T-cell (primary cell): Measurements from ENCODE around the gene NRM. TPM values are rescaled to one million over a fixed set of nuclear protein-coding genes. Genes with fewer than 3 reads are reported as not detected.

Source experiments
- ATAC-seq, 4 experiments: fragments of 200-7000 bp in 3 of 4; fragments of 150-1000 bp in 1 of 4; cut with Tn5 transposase; replicated peaks in 1 of 4; 1 replicate in 3 of 4; 2 replicates in 1 of 4; pipeline ENCODE4 v1.10.0; 2021; ENCODE audit warnings: moderate library complexity in 3 of 4, mild to moderate bottlenecking in 2 of 4, moderate number of reproducible peaks in 1 of 4
- CTCF ChIA-PET, 2 donors: fragments of 300-600 bp; sonication (Branson Sonifier 250); formaldehyde crosslinking; loops; one replicate each; lab custom pipeline; 2022; ENCODE audit warnings: antibody characterized with exemption in 2 of 2; lab: Charles Lee
- POLR2A ChIA-PET, 2 donors: fragments of 300-600 bp; sonication (Branson Sonifier 250); formaldehyde crosslinking; loops; one replicate each; lab custom pipeline; 2022; ENCODE audit warnings: antibody characterized with exemption in 2 of 2; lab: Charles Lee
- DNase-seq, 35 experiments: peaks; one replicate each; pipeline versions ENCODE4 v3.0.0 to v3.0.0-alpha.2; 2013 to 2023
- H3K27ac ChIP-seq: one replicate; pipeline ENCODE4 v1.5.1; 2013; ENCODE audit warnings: low read length
- H3K27me3 ChIP-seq, 2 experiments: replicated peaks in 1 of 2; 1 replicate in 1 of 2; 2 replicates in 1 of 2; pipeline versions ENCODE4 v1.6.1 to v1.7.0; 2013; ENCODE audit warnings: low read length in 1 of 2, mixed read lengths in 1 of 2; ENCODE audit not compliant: control insufficient read depth in 2 of 2, insufficient read depth in 2 of 2; ENCODE audit errors: extremely low read depth in 1 of 2
- H3K36me3 ChIP-seq, 2 donors: 1 replicate in 1 of 2; 2 replicates in 1 of 2; pipeline versions ENCODE4 v1.6.1 to v1.7.0; 2013; ENCODE audit warnings: low read length in 1 of 2; ENCODE audit not compliant: control insufficient read depth in 2 of 2, insufficient read depth in 1 of 2; ENCODE audit errors: extremely low read depth in 1 of 2
- H3K4me1 ChIP-seq, 2 experiments: 1 replicate in 1 of 2; 2 replicates in 1 of 2; pipeline versions ENCODE4 v1.6.1 to v1.7.0; 2013; ENCODE audit warnings: low read length in 2 of 2, mixed read lengths in 1 of 2; ENCODE audit not compliant: insufficient read depth in 2 of 2, control insufficient read depth in 1 of 2; ENCODE audit errors: extremely low read depth in 1 of 2
- H3K4me3 ChIP-seq, 2 donors: 1 replicate in 1 of 2; 2 replicates in 1 of 2; pipeline versions ENCODE4 v1.5.1 to v1.7.0; 2013; ENCODE audit warnings: mild to moderate bottlenecking in 2 of 2, low read length in 1 of 2, moderate library complexity in 1 of 2; ENCODE audit not compliant: control insufficient read depth in 1 of 2; ENCODE audit errors: extremely low read depth in 1 of 2
- H3K9me3 ChIP-seq: 2 replicates; pipeline ENCODE4 v1.7.0; 2013
- H3K27ac Mint-ChIP-seq, 2 donors: one replicate each; pipeline ENCODE4 v1.8.0; 2020 to 2021; ENCODE audit warnings: mild to moderate bottlenecking in 2 of 2, mixed read lengths in 2 of 2
- H3K27me3 Mint-ChIP-seq, 2 donors: one replicate each; pipeline ENCODE4 v1.8.0; 2021 to 2022; ENCODE audit warnings: mixed read lengths in 2 of 2
- H3K36me3 Mint-ChIP-seq: one replicate; pipeline ENCODE4 v1.8.0; 2021; ENCODE audit warnings: mixed read lengths
- H3K4me1 Mint-ChIP-seq, 3 donors: one replicate each; pipeline ENCODE4 v1.8.0; 2020 to 2022; ENCODE audit warnings: mixed read lengths in 3 of 3, mild to moderate bottlenecking in 1 of 3
- H3K4me3 Mint-ChIP-seq, 3 donors: one replicate each; pipeline ENCODE4 v1.8.0; 2020 to 2022; ENCODE audit warnings: mild to moderate bottlenecking in 3 of 3, mixed read lengths in 3 of 3, moderate library complexity in 3 of 3
- H3K9me3 Mint-ChIP-seq, 3 donors: one replicate each; pipeline ENCODE4 v1.8.0; 2020 to 2022; ENCODE audit warnings: mixed read lengths in 3 of 3
- WGBS: methylation state at CpG from one replicate; pipeline ENCODE4 v1.1.5; 2013; ENCODE audit warnings: missing lambda C conversion rate; ENCODE audit not compliant: insufficient coverage; 5-methylcytosine and 5-hydroxymethylcytosine counted together
- total RNA-seq, 35 experiments: library from RNA in 6 of 35; stranded (reverse) in 6 of 35; fragments of 120-200 nt in 1 of 35; gene quantifications; one replicate each; pipeline versions ENCODE4 v1.2.1 to v1.2.4 and lab custom pipeline; 2013 to 2026

NRM gene
- total RNA-seq, 5 donors from 2014 or later (not counting 1 experiment from before 2014, with no cell fraction given) = 4.2 to 6.9 (median 5.5) TPM

DNA sequence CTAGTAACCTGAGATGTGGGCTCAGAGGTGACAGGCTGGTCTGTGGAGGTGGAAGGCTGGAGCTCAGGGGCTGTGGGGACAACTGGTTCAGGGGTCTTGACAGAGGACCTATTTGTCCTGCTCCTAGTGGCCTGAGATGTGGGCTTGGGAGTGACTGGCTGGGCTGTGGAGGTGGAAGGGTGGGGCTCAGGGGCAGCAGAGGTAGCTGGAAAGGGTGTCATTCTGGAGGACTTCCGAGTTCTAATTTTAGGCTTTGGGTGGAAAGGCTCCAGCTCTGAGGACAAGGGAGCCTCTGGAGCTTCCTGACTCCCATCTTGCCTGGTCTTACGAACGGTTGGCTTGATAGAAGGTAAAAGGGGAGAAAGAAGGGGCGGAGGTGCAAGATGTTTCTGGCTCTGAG, 14.8 kb upstream of the NRM start:
- WGBS = 100% methylated on average over 2 of the region's 4 CpGs
- peak overlapping the region in 1 of 2 donors; percentile 34 for H3K27ac Mint-ChIP-seq
- ATAC-seq = no peak
- H3K36me3 Mint-ChIP-seq = peaks cover 54% of the 10 kb centered on the region
- Histone ChIP-seq H3K9me3 (no peaks in the 10 kb centered on the region), H3K27ac (no peak overlapping the region), H3K4me3 (no peak overlapping the region), H3K27me3 (no peaks in the 10 kb centered on the region), H3K4me1 (no peaks in the 10 kb centered on the region), H3K36me3 (peaks cover 13 to 38% of the 10 kb centered on the region in 2 donors)
- ChIA-PET POLR2A (interaction anchor here in 1 of 2 donors (0.6 to 0.7 kb wide), 2 partner anchors 12 to 896 kb away, joined by 3 to 8 read pairs; no protein-coding TSS in a partner anchor), CTCF (interaction anchor here in 1 of 2 donors (0.6 kb wide), 1 partner anchor 25 kb away, joined by 4 read pairs; no protein-coding TSS in a partner anchor)
- H3K27me3 Mint-ChIP-seq = no peaks in the 10 kb centered on the region
- H3K4me1 Mint-ChIP-seq = peaks cover 0 to under 1% (median 0%) of the 10 kb centered on the region in 3 donors
- no peak for DNase-seq
- no peaks in the 10 kb centered on the region for H3K9me3 Mint-ChIP-seq
- H3K4me3 Mint-ChIP-seq = no peak overlapping the region

DNA sequence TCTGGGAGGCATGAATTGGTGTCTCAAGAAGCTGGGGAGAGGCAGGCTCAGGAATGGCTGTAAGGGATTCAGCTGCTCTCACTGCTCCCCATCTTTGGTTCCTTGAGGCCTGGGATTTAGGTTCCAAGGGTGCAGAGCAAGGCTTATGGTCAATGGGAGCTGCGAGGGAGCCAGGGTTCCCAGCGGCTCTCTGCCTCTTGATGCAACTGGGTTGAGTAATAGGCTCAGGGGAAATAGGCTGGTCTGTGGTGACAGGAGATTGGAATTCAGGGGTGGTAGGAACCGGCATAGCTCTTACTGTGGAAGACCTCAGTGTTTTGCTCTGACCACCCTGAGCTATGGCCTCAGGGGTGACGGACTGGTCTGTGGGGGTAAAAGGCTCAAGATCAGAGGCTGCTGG, 13.0 kb upstream of the NRM start:
- H3K27ac ChIP-seq = no peak overlapping the region
- no peaks in the 10 kb centered on the region for H3K4me1 ChIP-seq
- peaks cover 13 to 36% of the 10 kb centered on the region in 2 donors for H3K36me3 ChIP-seq
- no peaks in the 10 kb centered on the region for H3K4me1 Mint-ChIP-seq
- POLR2A ChIA-PET = no interaction called here
- H3K27me3 Mint-ChIP-seq = no peaks in the 10 kb centered on the region
- WGBS = 100% methylated on average over 4 of the region's 4 CpGs
- no peak overlapping the region for H3K27ac Mint-ChIP-seq
- H3K4me3 ChIP-seq = no peak overlapping the region
- no peaks in the 10 kb centered on the region for H3K9me3 Mint-ChIP-seq
- no peaks in the 10 kb centered on the region for H3K27me3 ChIP-seq
- no peaks in the 10 kb centered on the region for H3K9me3 ChIP-seq
- no peak for ATAC-seq
- CTCF ChIA-PET = interaction anchor here in 1 of 2 donors (0.6 kb wide), 1 partner anchor 30 kb away, joined by 3 read pairs; no protein-coding TSS in a partner anchor
- DNase-seq = no peak
- no peak overlapping the region for H3K4me3 Mint-ChIP-seq
- H3K36me3 Mint-ChIP-seq = peaks cover 58% of the 10 kb centered on the region

DNA sequence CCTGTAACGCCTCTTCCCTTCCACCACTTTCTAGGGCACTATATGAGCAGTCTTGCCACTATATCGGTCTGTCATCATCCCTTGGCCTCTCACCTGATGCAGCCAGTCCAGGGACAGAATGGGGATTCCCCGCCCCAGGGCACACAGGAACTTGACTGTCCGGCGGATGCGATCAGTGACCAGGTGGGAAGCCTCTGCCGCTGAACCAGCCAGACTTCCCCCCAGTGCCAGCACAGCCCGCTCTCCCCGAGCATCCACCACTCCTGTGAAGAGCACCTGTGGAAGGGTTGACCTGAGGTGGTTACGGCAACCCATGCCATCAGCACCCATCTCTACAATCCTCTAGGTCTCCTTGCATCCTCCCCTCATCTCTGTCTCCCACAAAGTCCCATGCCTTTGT, 12.2 kb upstream of the NRM start:
- WGBS = 96% methylated on average over 6 of the region's 10 CpGs
- Mint-ChIP-seq H3K4me1 (no peaks in the 10 kb centered on the region), H3K27me3 (no peaks in the 10 kb centered on the region), H3K4me3 (no peak overlapping the region), H3K36me3 (peaks cover 55% of the 10 kb centered on the region), H3K27ac (no peak overlapping the region), H3K9me3 (no peaks in the 10 kb centered on the region)
- DNase-seq = no peak
- ChIA-PET POLR2A (no interaction called here), CTCF (no interaction called here)
- no peak overlapping the region for H3K27ac ChIP-seq
- peaks cover 13 to 30% of the 10 kb centered on the region in 2 donors for H3K36me3 ChIP-seq
- no peaks in the 10 kb centered on the region for H3K9me3 ChIP-seq
- no peaks in the 10 kb centered on the region for H3K27me3 ChIP-seq
- H3K4me3 ChIP-seq = no peak overlapping the region
- no peaks in the 10 kb centered on the region for H3K4me1 ChIP-seq
- no peak for ATAC-seq

DNA sequence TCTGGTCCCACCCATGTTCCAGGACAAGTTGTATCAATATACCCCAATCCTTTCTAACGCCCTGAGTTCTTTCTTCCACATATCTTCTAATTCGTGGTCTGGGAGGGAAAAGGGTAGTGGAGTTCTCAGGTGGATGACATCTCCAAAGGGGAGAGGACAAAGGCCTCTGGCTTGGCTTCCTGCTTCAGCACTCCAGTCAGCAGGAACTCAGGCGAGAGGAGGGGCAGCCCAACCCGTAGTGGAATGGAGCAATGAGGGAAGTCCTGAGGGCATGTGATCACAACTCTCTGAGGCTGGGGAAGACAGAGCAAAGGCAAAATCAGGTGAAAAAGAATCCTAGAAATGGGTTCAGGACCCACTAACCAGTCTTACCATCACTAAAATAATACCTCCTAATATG, 9.6 kb upstream of the NRM start:
- WGBS = no CpG with 5 or more reads among the region's 4 CpGs
- H3K4me3 Mint-ChIP-seq = no peak overlapping the region
- peaks cover 40% of the 10 kb centered on the region for H3K36me3 Mint-ChIP-seq
- no peaks in the 10 kb centered on the region for H3K27me3 ChIP-seq
- H3K36me3 ChIP-seq = peaks cover 13 to 23% of the 10 kb centered on the region in 2 donors
- POLR2A ChIA-PET = interaction anchor here in 1 of 2 donors (0.6 kb wide), 1 partner anchor 539 kb away, joined by 5 read pairs; the partner anchor contains the start of gene TRIM10
- no peaks in the 10 kb centered on the region for H3K4me1 Mint-ChIP-seq
- H3K4me1 ChIP-seq = no peaks in the 10 kb centered on the region
- H3K27ac ChIP-seq = no peak overlapping the region
- DNase-seq = no peak
- no peaks in the 10 kb centered on the region for H3K9me3 ChIP-seq
- H3K27me3 Mint-ChIP-seq = no peaks in the 10 kb centered on the region
- no peaks in the 10 kb centered on the region for H3K9me3 Mint-ChIP-seq
- H3K4me3 ChIP-seq = no peak overlapping the region
- H3K27ac Mint-ChIP-seq = no peak overlapping the region
- no peak for ATAC-seq
- CTCF ChIA-PET = interaction anchor here in 1 of 2 donors (0.5 to 1.0 kb wide), 2 partner anchors 21 to 147 kb away, joined by 3 to 5 read pairs; no protein-coding TSS in a partner anchor

DNA sequence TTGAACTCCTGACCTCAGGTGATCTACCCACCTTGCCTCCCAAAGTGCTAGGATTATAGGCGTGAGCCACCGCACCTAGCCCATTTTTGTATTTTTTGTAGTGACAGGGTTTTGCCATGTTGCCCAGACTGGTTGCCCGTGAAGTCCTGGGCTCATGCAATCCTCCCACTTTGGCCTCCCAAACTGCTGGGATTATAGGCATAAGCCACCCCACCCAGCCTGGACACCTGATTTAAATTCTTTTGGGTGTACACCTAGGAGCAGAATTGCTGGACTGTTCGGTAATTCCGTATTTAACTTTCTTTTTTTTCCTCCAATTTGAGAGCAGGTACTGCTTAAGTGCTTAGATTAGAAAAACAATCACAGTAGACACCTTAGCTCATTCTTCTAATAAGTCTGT, 5.6 kb upstream of the NRM start:
- H3K4me1 Mint-ChIP-seq = peaks cover 4 to 6% (median 4%) of the 10 kb centered on the region in 3 donors
- no peaks in the 10 kb centered on the region for H3K9me3 Mint-ChIP-seq
- ATAC-seq (no peak), DNase-seq (no peak)
- WGBS = 100% methylated on average over 2 of the region's 5 CpGs
- Histone ChIP-seq H3K27ac (no peak overlapping the region), H3K27me3 (no peaks in the 10 kb centered on the region), H3K4me3 (no peak overlapping the region), H3K4me1 (peaks cover under 1 to 2% of the 10 kb centered on the region in 2 experiments), H3K9me3 (no peaks in the 10 kb centered on the region), H3K36me3 (peaks cover 0 to 3% of the 10 kb centered on the region in 2 donors)
- H3K27ac Mint-ChIP-seq = no peak overlapping the region
- POLR2A ChIA-PET = no interaction called here
- peaks cover 11% of the 10 kb centered on the region for H3K36me3 Mint-ChIP-seq
- CTCF ChIA-PET = no interaction called here
- H3K27me3 Mint-ChIP-seq = no peaks in the 10 kb centered on the region
- H3K4me3 Mint-ChIP-seq = no peak overlapping the region

DNA sequence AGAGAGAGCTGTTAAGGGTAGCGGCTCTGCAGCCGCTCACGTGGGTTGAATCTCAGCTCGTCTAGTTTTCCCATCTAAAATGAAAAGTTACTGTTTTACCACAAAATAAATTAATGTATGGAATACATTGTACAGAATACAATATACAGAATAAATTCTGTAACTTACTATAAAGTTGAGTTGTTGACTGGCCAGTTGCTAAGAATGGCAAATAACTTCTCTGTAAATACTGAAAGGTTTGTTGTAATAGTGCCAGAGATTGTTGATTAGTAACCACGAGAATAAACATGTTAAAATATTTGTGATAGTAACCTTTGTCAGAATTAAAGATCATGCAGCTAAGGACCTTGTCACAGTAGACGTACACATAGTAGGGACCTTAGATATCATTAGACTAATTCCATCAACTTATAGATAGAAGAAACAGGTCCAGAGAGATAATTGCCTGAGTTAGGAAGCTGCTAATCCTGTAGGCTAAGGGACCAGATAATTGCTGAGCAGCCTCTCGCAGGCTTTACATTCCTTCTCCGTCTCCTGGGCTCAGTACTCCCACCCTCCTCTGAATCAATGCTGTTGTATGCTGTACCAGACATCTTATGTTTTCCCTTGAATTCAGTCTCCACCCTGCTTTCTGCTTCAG, 544 bp upstream of the NRM start:
- H3K4me1 ChIP-seq = peaks cover 21 to 42% of the 10 kb centered on the region in 2 experiments
- Mint-ChIP-seq H3K4me3 (peak overlapping the region; percentile 82 to 96 (median 86)), H3K27ac (peak overlapping the region; percentile 84 to 87), H3K36me3 (no peaks in the 10 kb centered on the region), H3K27me3 (no peaks in the 10 kb centered on the region), H3K9me3 (no peaks in the 10 kb centered on the region), H3K4me1 (peaks cover 41 to 46% (median 45%) of the 10 kb centered on the region in 3 donors)
- peak overlapping the region; percentile 20 for H3K27ac ChIP-seq
- ATAC-seq (no peak), DNase-seq (no peak)
- CTCF ChIA-PET = interaction anchor here in 1 of 2 donors (0.7 to 1.5 kb wide), 3 partner anchors 12 to 39 kb away, joined by 3 to 4 read pairs (median 4); partner anchors contain the start of gene DHX16
- no peaks in the 10 kb centered on the region for H3K27me3 ChIP-seq
- POLR2A ChIA-PET = no interaction called here
- H3K36me3 ChIP-seq = no peaks in the 10 kb centered on the region
- no peaks in the 10 kb centered on the region for H3K9me3 ChIP-seq
- WGBS = 100% methylated on average over 1 of the region's 8 CpGs
- H3K4me3 ChIP-seq = peak overlapping the region; percentile 57 to 72
